Cerebellar nuclear complex (tissue), 1 donor: Measurements from ENCODE around the gene PRELID2.
"Not testable (repeated sequence)": the region's sequence is repeated elsewhere in the genome, so short reads cannot be mapped to it uniquely, and the experiment has no call there.

Experiments
- DNase-seq, 2 experiments: peaks; one replicate each; lab custom pipeline; 2025; lab: John Stamatoyannopoulos, UW

The PRELID2 gene

DNA sequence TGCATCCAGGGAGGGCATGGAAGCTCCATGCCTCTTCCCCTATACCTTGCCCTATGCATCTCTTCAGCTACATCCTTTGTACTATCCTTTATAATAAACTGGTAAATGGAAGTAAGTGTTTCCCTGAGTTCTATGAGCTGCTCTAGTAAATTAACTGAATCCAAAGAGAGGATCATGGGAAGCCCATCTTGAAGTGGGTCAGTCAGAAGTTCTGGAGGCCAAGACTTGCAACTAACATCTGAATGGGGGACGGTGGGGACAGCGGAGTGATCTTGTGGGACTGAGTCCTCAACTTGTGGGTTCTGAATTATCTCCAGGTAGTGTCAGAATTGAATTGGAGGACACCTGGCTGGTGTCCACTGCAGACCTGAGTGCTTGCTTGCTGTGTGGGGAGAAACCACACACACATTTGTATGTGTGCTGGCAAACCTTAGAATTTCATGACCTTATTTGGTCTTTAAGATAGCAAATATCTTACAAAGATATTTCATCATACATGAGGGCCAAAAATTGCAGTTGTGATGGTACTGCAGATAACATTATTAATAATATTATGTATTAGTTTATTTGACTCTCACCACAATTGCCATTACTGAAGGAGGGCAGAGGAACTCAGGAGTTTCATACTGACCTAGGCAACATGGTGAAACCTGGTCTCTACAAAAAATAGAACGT lies 5.5 kb upstream of the PRELID2 start:
- DNase-seq = no peak

DNA sequence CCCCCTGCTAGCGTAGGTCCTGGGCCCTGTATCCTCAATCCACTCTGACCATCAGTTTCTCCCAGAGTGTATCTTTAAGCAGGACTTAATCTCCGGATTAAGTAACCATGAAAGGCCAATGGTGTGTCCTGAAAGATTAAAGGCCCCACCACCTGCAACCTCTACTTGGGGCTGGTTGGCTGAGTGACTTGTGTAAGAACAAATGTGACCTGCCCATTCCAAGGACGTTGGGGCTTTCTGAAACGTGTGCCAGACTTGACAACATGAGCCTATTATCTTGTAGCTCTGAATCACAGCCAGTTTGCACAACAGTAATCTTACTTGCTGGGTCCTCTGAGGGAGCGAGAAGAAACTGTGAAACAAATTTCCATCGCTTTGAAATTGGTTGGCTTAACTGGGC lies 3.1 kb upstream of the PRELID2 start:
- DNase-seq = no peak

DNA sequence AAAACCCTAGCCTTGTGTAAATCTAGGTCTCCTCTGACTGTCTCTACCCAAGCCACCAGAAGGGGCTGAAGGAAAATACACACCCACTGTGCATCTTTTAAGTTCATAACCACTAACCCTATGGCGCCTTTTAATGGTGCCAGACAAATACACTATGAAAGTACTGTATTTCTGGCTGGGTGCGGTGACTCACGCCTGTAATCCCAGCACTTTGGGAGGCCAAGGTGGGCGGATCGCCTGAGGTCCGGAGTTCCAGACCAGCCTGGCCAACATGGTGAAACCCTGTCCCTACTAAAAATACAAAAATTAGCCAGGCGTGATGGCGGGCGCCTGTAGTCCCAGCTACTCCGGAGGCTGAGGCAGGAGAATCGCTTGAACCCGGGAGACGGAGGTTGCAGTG lies 1.1 kb upstream of the PRELID2 start:
- not testable (repeated sequence) for DNase-seq

DNA sequence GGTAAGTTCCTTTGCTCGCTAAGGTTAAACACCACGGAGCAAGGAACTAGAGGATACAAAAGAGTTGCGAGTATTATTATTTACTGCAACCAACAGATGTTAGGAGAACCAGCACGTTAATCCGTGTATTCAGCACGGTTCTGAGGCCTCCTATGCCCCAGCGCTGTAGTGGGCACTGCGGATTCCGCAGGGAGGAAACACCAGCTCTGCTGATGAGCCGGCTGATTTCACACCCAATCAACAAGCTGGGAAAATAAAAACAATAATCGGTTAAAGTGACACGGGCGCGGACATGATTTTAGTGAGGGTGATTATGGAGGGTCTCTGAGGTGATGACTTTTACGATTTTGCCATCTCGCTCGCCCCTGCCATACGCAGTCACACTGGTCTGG lies 702 bp upstream of the PRELID2 start:
- no peak for DNase-seq

DNA sequence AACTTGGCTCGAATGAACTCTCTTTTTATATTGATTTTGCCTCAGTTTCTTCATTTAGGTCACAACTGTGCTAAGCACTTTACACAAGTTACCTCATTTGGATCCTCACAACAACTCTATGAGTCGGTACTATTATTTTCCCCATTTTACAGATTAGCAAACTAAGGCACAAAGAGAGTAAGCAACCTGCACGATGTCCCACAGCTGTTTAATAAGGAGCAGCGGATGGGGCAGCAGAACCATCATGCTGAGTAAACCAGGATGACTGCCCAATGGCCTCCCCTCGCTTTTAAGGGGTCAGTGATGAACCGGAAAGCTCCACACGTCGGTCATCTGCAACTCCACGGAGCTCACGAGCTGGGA lies 607 bp downstream of the PRELID2 start:
- DNase-seq = no peak

DNA sequence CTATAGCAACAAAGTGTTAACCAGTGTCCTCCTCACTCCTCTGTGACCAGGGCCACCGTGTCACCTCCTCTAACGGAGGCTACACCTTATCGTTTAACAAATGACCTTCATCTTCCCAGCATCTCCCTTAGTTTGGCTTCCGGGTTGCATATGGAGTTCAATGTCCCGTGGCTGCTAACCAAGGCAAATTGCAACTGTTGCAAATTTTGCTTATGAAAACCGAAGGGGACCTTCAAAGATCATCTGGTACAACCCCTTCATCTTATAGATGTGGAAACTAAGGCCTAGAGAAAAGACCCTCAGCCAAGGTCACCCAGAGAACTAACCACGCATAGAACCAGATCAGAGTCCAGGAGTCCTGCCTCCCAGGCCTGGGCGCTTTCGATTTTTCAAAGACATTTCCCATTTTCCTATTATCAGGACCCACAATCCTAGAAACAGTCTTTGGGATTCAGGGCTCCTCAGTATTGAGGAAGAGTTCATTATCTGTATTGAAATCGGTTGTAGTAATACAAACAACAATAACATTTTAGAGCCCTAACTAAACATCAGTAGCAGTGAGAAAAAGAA lies 1.4 kb downstream of the PRELID2 start:
- DNase-seq = no peak

DNA sequence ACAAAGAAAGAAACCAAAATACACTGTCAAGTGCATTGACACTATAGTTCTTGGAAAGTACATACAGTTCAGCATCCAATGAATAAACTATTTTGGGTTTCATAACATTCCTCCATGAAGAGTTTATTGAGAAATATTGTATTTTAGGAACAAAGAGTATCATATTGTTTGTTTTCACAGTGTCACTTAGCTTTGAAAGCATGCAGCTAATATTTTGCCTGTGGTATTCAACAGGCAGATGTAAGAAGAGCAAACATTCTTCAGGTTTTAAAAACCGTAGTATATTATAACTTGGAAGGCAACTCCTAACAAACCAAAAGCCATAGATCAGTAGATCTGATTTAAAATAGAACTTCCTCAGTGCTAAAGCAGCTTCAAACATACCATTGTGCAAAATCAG lies 4.5 kb downstream of the PRELID2 start:
- DNase-seq = no peak

DNA sequence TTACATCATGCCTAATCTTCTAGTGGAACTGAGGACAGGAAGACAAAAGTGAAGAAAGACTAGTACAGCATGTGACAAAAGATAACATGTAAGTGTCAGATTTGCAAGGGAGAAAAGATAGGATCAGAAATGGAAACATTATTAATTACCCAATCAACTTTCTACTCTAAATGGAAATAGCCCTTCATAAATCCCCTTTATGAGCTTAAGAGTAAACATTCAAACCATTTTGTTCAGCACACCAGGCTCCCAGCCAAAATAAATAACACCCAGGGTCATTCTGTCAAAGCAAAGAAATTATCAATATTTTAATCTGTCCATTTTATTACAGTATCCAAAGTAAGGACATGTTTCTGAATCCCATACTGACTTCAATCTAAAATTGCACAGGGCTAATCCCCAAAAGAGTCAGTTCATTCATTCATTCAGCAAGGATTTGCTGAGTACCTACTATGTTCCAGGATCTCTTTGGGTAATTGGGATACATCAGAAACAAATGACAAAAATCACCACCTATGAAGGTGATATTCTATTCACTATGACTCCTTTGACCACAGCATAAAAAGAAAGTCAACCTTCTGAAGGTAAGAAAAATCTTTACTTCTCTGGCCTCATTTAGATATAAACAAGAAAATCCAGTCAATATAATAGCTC lies 5.3 kb downstream of the PRELID2 start:
- DNase-seq = no peak

DNA sequence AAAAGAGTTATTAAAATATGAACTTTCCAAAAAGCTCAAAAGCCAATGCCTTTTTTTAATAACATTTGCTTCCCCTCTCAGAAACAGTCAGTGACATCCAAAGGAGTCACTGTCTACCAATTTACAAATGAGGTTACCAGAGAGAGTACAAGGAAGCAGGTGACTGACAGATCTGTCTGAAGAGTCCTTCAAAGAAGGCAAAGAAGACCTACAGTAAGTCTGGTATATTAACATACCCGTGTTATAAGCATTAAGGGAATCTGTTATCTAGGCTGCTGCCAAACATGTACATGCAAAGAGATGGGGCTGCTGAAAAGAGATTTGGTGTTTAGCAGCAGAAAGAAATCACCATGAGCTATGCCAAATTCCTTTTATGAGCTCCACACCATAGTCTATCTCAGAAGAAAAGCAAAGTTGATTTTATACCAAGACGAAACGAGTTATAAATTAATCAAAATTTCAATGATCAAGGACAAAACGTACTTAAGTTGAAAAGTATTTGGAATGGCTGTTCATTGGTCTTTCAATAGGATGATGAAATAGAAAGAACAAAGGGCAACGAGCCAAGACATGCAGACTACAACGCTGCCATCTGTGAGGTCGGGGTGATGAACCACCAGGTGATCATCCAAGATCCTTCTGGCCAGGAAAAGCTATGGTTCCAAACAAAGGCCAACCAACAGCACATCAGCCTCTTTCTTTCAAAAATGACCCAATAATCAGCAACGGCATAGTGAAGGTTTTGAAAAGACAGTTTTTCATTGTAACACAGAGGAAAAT lies 8.1 kb downstream of the PRELID2 start:
- no peak for DNase-seq

DNA sequence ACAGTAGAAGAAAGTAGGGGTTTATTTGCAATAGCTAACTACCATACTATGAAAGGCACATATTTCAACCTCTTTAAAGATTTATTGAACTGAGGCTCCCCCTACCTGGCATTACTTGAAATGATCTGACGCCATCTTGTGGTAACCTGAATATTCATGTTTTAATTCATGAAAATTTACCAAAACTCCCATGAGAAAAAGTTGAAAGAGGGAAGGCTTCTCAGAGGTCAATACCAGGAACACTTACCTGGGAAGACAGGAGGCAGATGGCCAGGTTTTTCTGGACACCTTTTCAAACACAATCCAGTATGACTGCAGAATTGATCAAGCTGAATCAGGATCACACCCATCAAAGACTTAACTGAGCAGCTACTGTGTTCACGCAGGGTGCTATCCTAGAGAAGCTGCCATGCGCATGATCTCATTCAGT lies 9.4 kb downstream of the PRELID2 start:
- no peak for DNase-seq

DNA sequence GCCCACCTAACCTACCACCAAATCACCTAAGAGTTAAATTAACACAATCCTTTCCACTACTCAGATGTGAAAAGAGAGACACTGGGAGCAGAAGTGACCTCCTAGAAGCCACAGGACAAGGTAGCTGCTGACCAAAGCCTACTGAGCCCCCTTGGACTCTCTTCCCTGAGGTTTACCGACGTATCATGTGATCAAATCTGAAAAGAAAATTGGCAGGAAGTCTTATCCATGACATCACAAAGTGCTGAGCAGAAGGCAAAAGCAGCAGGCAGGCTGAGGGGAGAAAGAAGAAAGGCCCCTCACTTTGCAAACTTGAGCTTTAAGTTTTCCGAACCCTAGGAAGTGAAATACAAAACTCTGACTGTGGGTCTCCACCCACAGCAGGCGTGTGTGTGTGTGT lies 11.1 kb downstream of the PRELID2 start:
- no peak for DNase-seq

DNA sequence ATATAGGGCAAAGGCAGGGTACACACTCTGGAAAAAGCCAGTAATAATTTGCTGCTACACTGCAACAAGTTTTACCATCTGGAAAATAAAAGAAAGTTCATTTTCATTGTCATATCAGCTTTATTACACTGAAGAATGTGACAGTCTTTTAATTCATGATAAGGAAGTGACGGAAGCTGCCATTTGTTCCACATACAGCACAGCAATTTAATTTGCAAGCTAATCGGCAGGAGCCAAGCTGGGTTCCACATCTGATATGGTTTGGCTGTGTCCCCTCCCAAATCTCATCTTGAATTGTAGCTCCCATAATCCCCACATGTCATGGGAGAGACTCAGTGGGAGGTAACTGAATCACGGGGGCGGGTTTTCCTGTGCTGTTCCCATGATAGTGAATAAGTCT lies 16.5 kb downstream of the PRELID2 start:
- no peak for DNase-seq

DNA sequence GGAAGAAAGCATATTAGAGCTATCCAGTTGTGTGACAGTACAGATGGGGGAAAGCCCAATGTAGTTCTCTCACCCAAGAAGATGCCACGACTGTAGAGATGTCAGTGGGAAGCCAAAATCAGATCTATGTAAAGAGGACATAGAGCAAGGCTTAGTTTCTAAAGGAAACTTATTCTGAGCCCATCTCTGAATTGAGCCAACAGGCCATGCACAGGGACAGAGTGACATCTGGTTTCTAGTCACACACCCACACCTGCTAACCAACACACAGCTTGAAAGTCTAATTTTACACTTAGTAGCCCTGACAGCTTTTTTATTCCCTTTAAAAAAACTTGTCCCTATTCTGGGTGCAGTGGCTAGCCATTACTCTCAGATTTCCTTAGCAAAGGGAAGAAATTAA lies 22.3 kb downstream of the PRELID2 start:
- DNase-seq = no peak

DNA sequence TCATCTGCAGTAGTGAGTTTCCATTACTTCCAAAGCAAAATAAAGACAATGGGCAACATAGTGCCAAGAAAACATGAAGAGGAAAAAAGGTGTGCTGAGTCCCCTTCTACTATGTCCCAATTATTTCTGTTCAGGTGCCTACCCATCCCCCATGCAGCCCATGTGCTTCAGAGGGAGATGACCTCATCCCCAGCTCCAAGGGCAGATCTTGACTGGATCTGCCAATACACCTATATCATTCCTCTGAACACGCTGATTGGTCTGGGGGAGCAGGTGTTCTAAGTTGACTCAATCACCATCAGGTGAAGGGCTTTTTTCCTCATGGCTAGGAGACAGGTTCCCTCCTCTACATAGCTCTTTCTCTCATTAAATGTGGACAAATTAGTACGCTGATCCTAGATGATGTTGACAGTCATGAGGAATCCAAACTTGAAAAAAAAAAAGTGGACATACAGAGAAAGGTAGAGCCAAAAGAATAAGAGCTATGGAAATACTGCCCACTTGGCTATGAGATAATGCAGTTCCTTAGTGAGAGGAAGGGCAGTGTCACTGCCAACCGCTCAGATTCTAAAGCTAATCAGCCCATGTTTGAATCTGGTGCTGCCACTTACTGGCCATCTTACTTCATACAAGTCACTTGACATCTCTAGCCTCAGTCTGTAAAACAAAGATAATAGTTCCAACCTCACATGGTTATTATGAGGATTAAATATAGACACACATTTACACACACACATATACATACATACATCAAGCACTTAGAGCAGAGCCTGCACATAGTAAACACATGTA lies 23.1 kb downstream of the PRELID2 start:
- no peak for DNase-seq

DNA sequence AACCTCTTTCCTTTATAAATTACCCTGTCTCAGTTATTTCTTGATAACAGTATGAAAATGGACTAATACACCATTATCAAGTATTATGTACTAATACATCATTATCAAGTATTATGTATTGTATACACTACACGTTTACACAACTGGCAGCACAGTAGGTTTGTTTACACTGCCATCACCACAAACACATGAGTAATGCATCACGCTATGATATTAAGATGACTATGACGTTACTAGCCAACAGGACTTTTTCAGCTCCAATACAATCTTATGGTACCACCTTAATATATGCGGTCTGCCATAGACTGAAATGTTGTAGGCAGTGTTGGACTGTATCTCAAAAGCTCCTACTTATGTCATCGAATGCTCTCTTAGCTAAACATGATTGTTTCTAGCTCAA lies 28.2 kb downstream of the PRELID2 start:
- no peak for DNase-seq

DNA sequence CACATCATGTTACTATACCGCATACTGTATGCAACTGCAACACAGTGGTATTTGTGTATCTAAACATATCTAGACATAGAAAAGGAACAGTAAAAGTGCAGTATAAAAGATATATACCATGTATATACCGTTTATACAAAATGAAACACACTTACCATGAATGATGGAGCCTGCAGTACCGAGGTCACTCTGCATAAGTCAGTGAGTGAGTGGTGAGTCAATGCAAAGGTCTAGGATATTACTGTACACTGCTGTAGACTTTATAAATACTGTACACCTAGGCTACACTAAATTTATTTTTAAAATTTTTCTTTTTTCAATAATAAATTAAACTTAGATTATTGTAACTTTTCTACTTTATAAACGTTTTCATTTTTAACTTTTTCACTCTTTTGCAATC lies 29.3 kb downstream of the PRELID2 start:
- no peak for DNase-seq

DNA sequence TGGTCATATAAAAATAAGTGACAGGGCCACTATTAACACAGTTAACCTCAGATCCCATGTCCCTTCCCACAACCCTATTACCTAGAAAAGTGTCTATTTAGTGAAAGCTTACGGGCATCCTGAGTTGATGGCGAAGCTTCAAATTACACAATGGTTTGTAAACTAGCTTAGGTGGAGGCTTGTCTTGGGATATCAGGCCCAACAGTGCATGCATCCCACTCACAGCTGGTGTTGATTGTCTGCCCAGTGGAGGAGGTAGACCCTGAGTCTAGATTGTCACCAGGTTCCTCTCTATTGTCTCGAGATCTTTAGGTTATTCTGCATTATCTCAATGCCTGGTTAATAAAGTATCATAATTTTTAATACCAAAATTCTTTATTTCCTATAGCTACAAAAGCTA lies 30.4 kb downstream of the PRELID2 start:
- DNase-seq = no peak

DNA sequence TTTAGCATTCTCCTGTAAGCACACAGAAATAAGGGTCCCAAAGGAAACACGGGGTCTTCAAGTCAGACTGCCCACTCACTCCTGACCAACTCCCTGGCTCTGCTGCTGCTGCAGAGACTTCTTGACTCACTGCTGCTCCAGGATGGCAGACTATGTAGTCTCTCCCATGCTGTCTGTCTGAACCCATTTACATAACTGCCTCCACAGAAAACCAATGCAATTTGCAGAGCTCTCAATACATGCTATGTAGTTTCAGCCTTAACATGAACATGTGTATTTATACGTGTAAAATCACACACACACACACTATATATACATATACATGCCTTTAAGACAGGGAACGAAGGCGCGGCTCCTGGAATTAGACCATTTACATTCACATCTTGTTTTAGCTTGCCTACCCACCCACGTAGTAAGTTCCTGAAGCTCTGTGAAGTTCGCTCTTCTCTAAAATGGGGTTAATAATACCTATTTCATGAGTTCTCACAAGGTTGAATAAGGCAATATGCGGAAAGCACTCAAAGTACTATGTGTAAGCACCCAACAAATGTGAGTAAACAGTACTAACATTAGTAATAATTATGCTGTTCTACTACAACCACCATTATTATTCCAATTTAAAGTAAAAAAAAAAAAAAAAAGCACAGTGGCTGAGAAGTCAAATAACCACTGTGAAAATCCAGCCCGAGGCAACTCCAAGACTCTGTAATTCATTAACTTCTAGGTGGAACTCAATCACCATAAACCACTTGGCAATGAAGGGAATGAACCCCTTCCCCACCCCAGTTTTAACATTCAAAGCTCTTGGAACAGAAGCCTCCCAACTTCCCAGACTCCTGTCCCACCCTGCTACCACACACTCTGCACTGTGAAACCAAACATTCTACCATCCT lies 31.8 kb downstream of the PRELID2 start:
- no peak for DNase-seq

DNA sequence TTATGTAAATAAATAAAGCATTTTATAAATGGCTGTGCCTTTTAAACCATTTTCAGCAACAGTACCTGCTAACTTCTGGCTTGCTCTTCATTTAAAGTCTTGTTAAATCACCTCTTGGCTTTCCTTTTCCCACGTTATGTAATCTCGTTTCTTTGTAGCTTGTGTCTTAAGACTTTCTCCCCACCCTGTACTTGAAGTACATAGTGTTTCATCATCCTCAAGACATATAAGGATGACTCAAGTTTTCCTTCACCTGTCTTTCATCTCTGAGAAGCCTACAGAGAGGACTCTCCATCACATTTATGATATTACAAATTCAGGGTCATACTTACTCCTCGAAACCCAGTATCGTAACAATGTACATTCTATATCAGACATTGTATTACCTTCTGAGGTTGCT lies 33.9 kb downstream of the PRELID2 start:
- DNase-seq = no peak

DNA sequence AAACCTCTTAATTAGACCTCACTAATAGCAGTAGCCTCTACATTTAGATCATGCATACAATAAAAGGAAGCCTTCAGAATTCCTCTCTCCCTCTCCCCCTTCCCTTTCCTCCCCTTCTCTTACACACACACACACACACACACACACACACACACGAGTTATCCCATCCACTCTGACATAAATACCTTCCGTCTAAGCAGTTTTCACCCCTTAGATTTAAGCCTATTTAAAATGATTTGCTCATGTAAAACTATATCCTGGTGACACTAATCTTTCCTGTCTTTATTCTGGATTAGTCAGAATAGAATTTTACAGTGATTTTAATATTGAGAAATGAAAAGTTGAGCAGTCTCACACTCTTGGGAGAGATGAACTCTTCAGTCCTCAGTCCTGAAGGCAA lies 35.0 kb downstream of the PRELID2 start:
- no peak for DNase-seq

DNA sequence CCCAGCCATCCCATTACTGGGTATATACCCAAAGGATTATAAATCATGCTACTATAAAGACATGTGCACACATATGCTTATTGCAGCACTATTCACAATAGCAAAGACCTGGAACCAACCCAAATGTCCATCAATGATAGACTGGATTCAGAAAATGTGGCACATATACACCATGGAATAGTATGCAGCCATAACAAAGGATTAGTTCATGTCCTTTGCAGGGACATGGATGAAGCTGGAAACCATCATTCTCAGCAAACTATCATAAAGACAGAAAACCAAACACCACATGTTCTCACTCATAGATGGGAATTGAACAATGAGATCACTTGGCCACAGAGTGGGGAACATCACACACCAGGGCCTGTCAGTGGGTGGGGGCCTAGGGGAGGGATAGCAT lies 36.6 kb downstream of the PRELID2 start:
- not testable (repeated sequence) for DNase-seq
